ENCODE results near the gene ZRANB3. TPM values are rescaled to one million over a fixed set of nuclear protein-coding genes. Genes with fewer than 3 reads are reported as not detected.
"Not testable (repeated sequence)": the region's sequence is repeated elsewhere in the genome, so short reads cannot be mapped to it uniquely, and the experiment has no call there.

ZRANB3 gene
- total RNA-seq (2014; rRNA removed; shearing (Covaris generic)), result 9.4 and 19.8 TPM in 2 replicates

GRCh38 chr2:135530313-135531230, at the start of gene ZRANB3:
TSS of gene ZRANB3 (minus strand) at chr2:135531218.
- in situ Hi-C loops (cut with HindIII; ENCODE audit: low sequenced_read_pairs), result no loop called here
- peak; percentile 100 for DNase-seq (ENCODE audit: low spot score)

DNA sequence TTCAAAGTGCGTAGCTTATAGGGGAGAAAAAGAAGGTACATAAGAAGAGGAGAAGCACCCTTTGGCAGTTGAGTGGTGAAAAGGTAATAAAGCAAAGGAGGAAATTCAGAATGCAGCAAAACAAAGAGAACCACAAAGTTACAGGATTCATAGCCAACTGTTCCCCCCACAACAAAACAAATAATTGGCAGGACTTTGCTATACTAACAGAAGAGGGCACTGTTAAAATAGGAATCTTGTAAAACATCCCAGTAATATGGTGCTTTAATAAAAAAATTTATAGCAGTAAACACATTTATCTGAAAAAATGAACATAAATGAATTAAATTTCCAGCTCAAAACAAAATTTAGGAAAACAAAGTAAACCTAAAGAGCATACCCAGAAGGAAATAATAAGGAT, 42.6 kb upstream of the ZRANB3 start:
- in situ Hi-C loops (cut with HindIII; ENCODE audit: low sequenced_read_pairs), result no loop called here
- no peak for DNase-seq (ENCODE audit: low spot score)

- no peak for DNase-seq (ENCODE audit: low spot score)
- in situ Hi-C loops (cut with HindIII; ENCODE audit: low sequenced_read_pairs), result no loop called here
Observed at GRCh38 chr2:135570884-135571283, 39.9 kb upstream of the ZRANB3 start.

DNA sequence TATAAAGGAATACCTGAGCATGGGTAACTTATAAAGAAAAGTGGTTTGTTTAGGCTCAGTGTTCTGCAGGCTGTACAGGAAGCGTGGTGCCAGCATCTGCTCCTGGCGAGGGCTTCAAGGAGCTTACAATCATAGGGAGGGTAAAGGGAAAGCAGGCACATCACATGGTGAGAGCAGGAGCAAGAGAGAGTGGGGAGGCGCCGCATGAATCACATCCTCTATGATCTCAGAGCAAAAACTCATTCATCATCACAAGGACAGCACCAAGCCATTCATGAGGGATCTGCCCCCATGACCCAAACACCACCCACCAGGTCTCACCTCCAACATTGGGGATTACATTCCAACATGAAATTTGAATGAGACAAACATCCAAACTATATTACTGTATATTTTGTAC, 32.8 kb upstream of the ZRANB3 start:
- in situ Hi-C loops (cut with HindIII; ENCODE audit: low sequenced_read_pairs), result no loop called here
- DNase-seq (ENCODE audit: low spot score), result no peak

GRCh38 chr2:135561925-135562324, 30.9 kb upstream of the ZRANB3 start:
- no peak for DNase-seq (ENCODE audit: low spot score)
- in situ Hi-C loops (cut with HindIII; ENCODE audit: low sequenced_read_pairs), result no loop called here

DNA sequence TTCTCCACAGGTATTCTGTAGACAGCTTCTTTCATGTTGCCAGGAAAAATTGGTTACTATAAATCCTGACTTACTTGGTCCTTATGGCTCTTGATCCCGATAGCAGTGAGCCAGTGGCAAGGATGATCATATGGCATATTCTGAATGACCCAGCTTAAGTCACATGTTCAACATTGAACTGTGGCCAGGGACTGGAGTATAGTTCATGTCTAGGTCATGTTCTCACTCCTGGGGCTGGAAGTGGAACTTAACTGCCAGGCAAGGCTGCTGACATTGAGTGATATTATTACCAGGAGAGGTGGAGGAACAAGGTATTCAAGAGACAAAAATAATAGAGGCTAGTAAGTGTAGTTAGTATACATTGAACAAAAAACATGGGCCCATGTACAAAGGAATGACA, 26.5 kb upstream of the ZRANB3 start:
- DNase-seq (ENCODE audit: low spot score), result no peak
- in situ Hi-C loops (cut with HindIII; ENCODE audit: low sequenced_read_pairs), result no loop called here

DNA sequence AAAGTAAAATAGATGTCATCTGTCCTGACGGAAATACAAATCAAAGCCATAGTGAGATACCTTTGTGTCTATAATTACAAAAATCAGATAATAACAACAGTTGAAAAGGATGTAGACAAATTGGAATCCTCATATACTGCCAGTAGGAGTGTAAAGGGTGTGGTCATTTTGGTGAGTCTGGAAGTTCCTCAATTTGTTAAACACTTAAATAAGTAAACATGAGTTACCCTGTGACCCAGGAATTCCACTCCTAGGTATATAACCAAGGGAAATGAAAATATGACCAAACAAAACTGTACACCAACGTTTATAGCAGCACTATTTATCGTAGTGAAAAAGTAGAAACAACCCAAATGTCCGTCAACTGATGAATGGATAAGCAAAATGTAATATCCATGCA, 24.3 kb upstream of the ZRANB3 start:
- in situ Hi-C loops (cut with HindIII; ENCODE audit: low sequenced_read_pairs), result no loop called here
- DNase-seq (ENCODE audit: low spot score), result no peak

- DNase-seq (ENCODE audit: low spot score), result no peak
- in situ Hi-C loops (cut with HindIII; ENCODE audit: low sequenced_read_pairs), result no loop called here
Observed at GRCh38 chr2:135552887-135553286, 21.9 kb upstream of the ZRANB3 start.

DNA sequence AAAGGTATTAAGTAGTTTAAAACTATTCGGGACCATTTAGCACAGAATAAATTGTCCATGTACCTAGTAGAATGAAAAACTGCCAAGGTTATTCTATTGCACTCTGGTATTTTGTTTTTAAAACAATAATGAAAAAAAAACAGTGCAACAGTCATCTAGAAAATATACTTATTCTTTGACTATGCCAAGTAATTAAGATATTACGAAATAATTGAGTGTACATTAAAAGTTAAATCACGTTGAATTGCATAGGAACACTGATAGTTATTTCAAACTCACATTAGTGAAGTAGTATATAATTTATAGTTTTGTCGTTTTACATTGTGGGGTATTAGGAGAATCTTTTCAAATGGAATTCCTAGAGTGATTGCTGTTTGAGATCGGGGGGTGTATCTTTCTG, 20.3 kb upstream of the ZRANB3 start:
- DNase-seq (ENCODE audit: low spot score), result no peak
- in situ Hi-C loops (cut with HindIII; ENCODE audit: low sequenced_read_pairs), result no loop called here

DNA sequence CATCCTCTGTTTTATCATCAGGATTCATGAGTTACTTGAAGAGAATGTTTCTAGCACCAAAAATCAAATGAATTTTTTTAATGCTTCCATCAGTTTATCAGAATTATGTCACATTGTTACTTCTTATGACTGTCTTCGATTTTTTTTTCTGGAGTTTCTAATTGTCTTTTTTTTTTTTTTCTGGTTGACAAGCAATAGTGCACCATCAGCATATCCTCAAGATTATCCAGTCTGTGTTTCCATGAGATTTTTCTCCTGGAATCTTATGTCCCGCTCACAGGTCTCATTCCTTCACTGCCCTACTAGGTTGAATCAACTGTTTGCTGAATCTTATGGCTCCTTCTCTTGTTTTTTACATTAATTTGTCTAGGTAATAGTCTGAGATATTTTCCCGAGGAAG, 16.3 kb upstream of the ZRANB3 start:
- in situ Hi-C loops (cut with HindIII; ENCODE audit: low sequenced_read_pairs), result no loop called here
- no peak for DNase-seq (ENCODE audit: low spot score)

DNA sequence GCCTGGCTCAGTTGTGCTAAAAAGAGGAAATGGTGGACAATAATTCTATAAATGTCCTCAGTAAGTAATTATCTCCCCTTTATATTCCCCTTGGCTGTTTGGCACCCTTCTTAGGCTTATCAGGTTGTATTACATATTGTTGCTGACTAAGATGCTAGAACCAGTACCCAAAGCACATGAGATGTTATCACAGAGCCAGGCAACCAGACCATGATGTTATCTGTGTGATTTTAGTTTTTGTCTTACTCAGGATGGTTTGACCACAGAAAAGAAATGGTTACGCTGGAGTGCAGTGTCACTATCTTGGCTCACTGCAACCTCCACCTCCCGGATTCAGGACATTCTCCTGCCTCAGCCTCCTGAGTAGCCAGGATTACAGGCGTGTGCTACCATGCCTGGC, 15.4 kb upstream of the ZRANB3 start:
- in situ Hi-C loops (cut with HindIII; ENCODE audit: low sequenced_read_pairs), result no loop called here
- no peak for DNase-seq (ENCODE audit: low spot score)

DNA sequence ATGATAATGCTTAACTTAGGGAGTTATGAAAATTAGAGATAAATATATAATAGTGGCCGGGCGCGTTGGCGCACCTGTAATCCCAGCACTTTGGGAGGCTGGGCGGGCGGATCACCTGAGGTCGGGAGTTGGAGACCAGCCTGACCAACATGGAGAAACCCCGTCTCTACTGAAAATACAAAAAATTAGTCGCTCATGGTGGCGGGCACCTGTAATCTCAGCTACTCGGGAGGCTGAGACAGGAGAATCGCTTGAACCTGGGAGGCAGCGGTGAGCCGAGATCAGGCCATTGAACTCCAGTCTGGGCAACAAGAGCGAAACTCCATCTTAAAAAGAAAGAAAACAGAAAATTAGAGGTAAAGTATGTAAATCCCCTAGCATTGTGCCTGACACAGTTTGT, 2.5 kb upstream of the ZRANB3 start:
- in situ Hi-C loops (cut with HindIII; ENCODE audit: low sequenced_read_pairs), result not testable (repeated sequence)

GRCh38 chr2:135532581-135532980, 1.6 kb upstream of the ZRANB3 start:
- DNase-seq (ENCODE audit: low spot score), result no peak
- in situ Hi-C loops (cut with HindIII; ENCODE audit: low sequenced_read_pairs), result no loop called here

More for the DNA sequence above, 2.5 kb upstream of the ZRANB3 start:
- DNase-seq (ENCODE audit: low spot score), result not testable (repeated sequence)

GRCh38 chr2:135531231-135532197, 496 bp upstream of the ZRANB3 start, which contains the start of gene R3HDM1:
TSS of gene R3HDM1 (plus strand) at chr2:135531484. CDS start at chr2:135604846, 73,362 bp downstream.
- in situ Hi-C loops (cut with HindIII; ENCODE audit: low sequenced_read_pairs), result no loop called here
- peak; percentile 100 for DNase-seq (ENCODE audit: low spot score)

DNA sequence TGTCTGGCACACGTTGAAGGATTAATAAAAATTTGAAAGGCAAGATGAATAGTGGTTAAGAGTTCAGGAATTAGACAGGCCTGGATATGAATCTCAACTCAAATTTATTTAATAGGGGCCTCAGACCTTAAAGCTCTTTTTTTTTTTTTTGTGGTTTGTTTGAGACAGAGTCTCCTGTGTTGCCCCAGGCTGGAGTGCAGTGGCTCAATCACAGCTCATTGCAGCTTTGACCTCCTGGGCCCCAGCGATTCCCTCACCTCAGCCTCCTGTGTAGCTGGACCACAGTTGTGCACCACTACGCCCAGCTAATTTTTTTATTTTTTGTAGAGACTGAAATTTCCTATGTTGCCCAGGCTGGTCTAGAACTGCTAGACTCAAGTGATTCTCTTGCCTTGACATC, 3.0 kb downstream of the ZRANB3 start:
- no peak for DNase-seq (ENCODE audit: low spot score)
- in situ Hi-C loops (cut with HindIII; ENCODE audit: low sequenced_read_pairs), result no loop called here

GRCh38 chr2:135525786-135526185, 5.2 kb downstream of the ZRANB3 start:
- in situ Hi-C loops (cut with HindIII; ENCODE audit: low sequenced_read_pairs), result no loop called here
- no peak for DNase-seq (ENCODE audit: low spot score)

GRCh38 chr2:135512099-135512498, 18.9 kb downstream of the ZRANB3 start:
- DNase-seq (ENCODE audit: low spot score), result no peak
- in situ Hi-C loops (cut with HindIII; ENCODE audit: low sequenced_read_pairs), result no loop called here

DNA sequence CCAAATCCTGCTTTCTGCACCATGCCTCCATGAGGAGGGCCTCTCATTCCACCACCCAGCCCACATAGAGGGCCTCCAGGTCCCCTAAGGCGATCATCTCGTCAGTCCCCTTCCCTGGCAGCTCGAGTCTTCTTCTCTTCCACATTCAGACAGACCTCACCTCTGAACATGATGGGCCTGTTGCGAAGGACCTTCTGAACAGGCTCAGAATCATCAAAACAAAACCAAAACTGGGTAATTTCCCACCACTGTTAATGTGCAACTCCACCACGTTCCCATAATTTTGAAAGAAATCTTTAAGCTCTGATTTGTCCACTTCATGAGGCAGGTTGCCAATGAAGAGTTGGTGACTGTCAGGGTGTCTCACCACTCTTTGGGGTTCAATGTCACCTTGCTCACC, 20.4 kb downstream of the ZRANB3 start:
- no peak for DNase-seq (ENCODE audit: low spot score)
- in situ Hi-C loops (cut with HindIII; ENCODE audit: low sequenced_read_pairs), result no loop called here

DNA sequence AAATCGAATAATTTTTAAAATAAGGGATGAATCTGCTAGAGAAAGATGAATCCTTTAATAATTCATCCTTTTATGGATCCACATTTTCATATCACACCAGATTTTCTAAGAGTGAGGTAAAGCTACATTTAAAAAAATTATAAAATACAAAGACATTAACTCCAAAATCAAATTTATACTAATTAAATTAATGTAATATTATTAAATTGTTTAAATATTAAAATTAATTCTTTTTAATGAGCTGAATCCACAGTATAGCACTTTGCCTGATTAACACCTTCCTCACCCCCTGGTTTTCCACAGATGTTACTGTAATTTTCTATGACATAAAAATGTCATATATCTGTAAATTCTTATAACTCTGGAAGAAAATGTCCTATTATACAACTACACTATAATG, 26.2 kb downstream of the ZRANB3 start:
- DNase-seq (ENCODE audit: low spot score), result no peak
- in situ Hi-C loops (cut with HindIII; ENCODE audit: low sequenced_read_pairs), result no loop called here

DNA sequence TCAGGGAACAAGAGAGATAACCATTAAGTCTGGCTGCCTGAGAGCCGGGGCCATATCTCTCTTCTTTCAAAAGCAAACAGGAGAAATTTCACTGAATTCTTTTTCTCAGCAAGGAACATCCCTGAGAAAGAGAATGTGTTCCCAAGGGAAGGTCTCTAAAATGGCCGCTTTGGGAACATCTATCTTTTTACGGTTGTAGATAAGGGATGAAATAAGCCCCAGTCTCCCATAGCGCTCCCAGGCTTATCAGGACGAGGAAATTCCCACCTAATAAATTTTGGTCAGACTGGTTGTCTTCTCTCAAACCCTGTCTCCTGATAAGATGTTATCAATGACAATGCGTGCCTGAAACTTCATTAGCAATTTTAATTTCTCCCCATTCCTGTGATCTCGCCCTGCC, 32.4 kb downstream of the ZRANB3 start:
- in situ Hi-C loops (cut with HindIII; ENCODE audit: low sequenced_read_pairs), result not testable (repeated sequence)

More for the DNA sequence above, 32.4 kb downstream of the ZRANB3 start:
- DNase-seq (ENCODE audit: low spot score), result not testable (repeated sequence)
